MM.1S (cell line): ENCODE measurements around the gene NUTM2E.
"Not testable (repeated sequence)": the region's sequence is repeated elsewhere in the genome, so short reads cannot be mapped to it uniquely, and the experiment has no call there.

ENCODE experiments used
- DNase-seq: peaks from one replicate; pipeline ENCODE4 v3.0.0-alpha.2; 2015
- H2AFZ ChIP-seq: fragments of 300-600 bp; sonication (generic); 2 replicates; pipeline ENCODE4 v1.6.0; 2016; ENCODE audit warnings: antibody characterized with exemption, low read length
- H3F3A ChIP-seq: fragments of 300-600 bp; sonication (generic); 2 replicates; pipeline ENCODE4 v1.6.1; 2016; ENCODE audit warnings: mild to moderate bottlenecking, antibody characterized with exemption, low read length, moderate library complexity, mixed read lengths; ENCODE audit not compliant: insufficient read depth
- H3K27ac ChIP-seq: fragments of 300-600 bp; sonication (generic); 2 replicates; pipeline ENCODE4 v1.5.1; 2016; ENCODE audit warnings: mild to moderate bottlenecking, low read length
- H3K27me3 ChIP-seq: fragments of 300-600 bp; sonication (generic); replicated peaks from 2 replicates; pipeline ENCODE4 v1.6.0; 2016; ENCODE audit warnings: low read length; ENCODE audit not compliant: insufficient read depth
- H3K36me3 ChIP-seq: fragments of 300-600 bp; sonication (generic); replicated peaks from 2 replicates; pipeline ENCODE4 v1.6.1; 2016; ENCODE audit warnings: mild to moderate bottlenecking, low read length, mixed read lengths; ENCODE audit not compliant: insufficient read depth
- H3K4me1 ChIP-seq: fragments of 300-600 bp; sonication (generic); 2 replicates; pipeline ENCODE4 v1.6.1; 2016; ENCODE audit warnings: low read length, mixed read lengths
- H3K4me2 ChIP-seq: fragments of 300-600 bp; sonication (generic); 2 replicates; pipeline ENCODE4 v1.6.0; 2016; ENCODE audit warnings: low read depth, low read length
- H3K4me3 ChIP-seq: fragments of 300-600 bp; sonication (generic); 2 replicates; pipeline ENCODE4 v1.5.1; 2016; ENCODE audit warnings: low read length, mixed read lengths
- H3K79me2 ChIP-seq: fragments of 300-600 bp; sonication (generic); 2 replicates; pipeline ENCODE4 v1.6.1; 2016; ENCODE audit warnings: mixed run types, low read length, mixed read lengths
- H3K9ac ChIP-seq: fragments of 300-600 bp; sonication (generic); 2 replicates; pipeline ENCODE4 v1.6.1; 2016; ENCODE audit warnings: low read length, mixed read lengths
- H3K9me2 ChIP-seq: fragments of 300-600 bp; sonication (generic); replicated peaks from 2 replicates; pipeline ENCODE4 v1.6.1; 2016; ENCODE audit warnings: mild to moderate bottlenecking, low read length, mixed read lengths; ENCODE audit not compliant: insufficient read depth
- H3K9me3 ChIP-seq: fragments of 300-600 bp; sonication (generic); replicated peaks from 2 replicates; pipeline ENCODE4 v1.6.1; 2016; ENCODE audit warnings: mild to moderate bottlenecking, low read length, mixed read lengths; ENCODE audit not compliant: insufficient read depth
- H4K20me1 ChIP-seq: fragments of 300-600 bp; sonication (generic); 2 replicates; pipeline ENCODE4 v1.6.1; 2016; ENCODE audit warnings: mild to moderate bottlenecking, low read length, moderate library complexity, mixed read lengths; ENCODE audit not compliant: insufficient read depth

Gene NUTM2E

GRCh38 chr10:79868023-79868422, 41.5 kb downstream of the NUTM2E start:
- not testable (repeated sequence) for H3K9ac ChIP-seq, H3K9me3 ChIP-seq, H3K79me2 ChIP-seq, H3K27me3 ChIP-seq, H3K27ac ChIP-seq, H3F3A ChIP-seq, H3K36me3 ChIP-seq, H4K20me1 ChIP-seq, H3K9me2 ChIP-seq, H3K4me1 ChIP-seq, H2AFZ ChIP-seq, H3K4me2 ChIP-seq, H3K4me3 ChIP-seq
- peak; percentile 43 for DNase-seq

GRCh38 chr10:79869439-79870097, 43.0 kb downstream of the NUTM2E start:
- not testable (repeated sequence) for H3K4me3 ChIP-seq, H3K4me1 ChIP-seq, H3K9me3 ChIP-seq, H3K36me3 ChIP-seq, DNase-seq, H3F3A ChIP-seq, H3K27ac ChIP-seq, H4K20me1 ChIP-seq, H3K9me2 ChIP-seq, H2AFZ ChIP-seq, H3K27me3 ChIP-seq, H3K79me2 ChIP-seq, H3K9ac ChIP-seq, H3K4me2 ChIP-seq

- H3K27me3 ChIP-seq, H2AFZ ChIP-seq, H3F3A ChIP-seq, H3K9me2 ChIP-seq, H3K4me3 ChIP-seq, DNase-seq, H4K20me1 ChIP-seq, H3K9ac ChIP-seq, H3K4me2 ChIP-seq, H3K9me3 ChIP-seq, H3K4me1 ChIP-seq, H3K36me3 ChIP-seq, H3K27ac ChIP-seq, H3K79me2 ChIP-seq: not testable (repeated sequence)
These were observed 45.2 kb downstream of the NUTM2E start for GRCh38 chr10:79871729-79872128.
